Measurements from ENCODE around the gene NFIB. TPM values are rescaled to one million over a fixed set of nuclear protein-coding genes. Genes with fewer than 3 reads are reported as not detected.

Gene NFIB
- total RNA-seq, 1 donor from 2014 or later: 9.4 TPM

- TF ChIP-seq CTCF (IDR thresholded peaks at IDR 0.05; ENCODE audit: insufficient read depth, low read depth, low read length) (no peak), EZH2 (IDR thresholded peaks at IDR 0.05; ENCODE audit: insufficient read depth, low read length) (no peak)
- peak overlapping the region; percentile 50 for H3K27ac Mint-ChIP-seq (ENCODE audit: unreplicated experiment)
- H3K36me3 Mint-ChIP-seq (ENCODE audit: low read depth, unreplicated experiment): no peaks in the 10 kb centered on the region
- no peak for FAIRE-seq
- peak; percentile 72 for DNase-seq (ENCODE audit: low read depth)
- Histone ChIP-seq H3K27ac (ENCODE audit: low read depth, low read length) (no peak overlapping the region), H3K9ac (ENCODE audit: low read length) (no peak overlapping the region), H2AFZ (ENCODE audit: low read depth, low read length) (no peak overlapping the region), H3K79me2 (ENCODE audit: insufficient read depth, low read length) (peaks cover 65% of the 10 kb centered on the region), H3K4me3 (ENCODE audit: insufficient read depth, low read depth, low read length) (no peak overlapping the region), H3K4me2 (ENCODE audit: low read length) (peak overlapping the region; percentile 0), H3K9me3 (ENCODE audit: insufficient read depth, low read depth, low read length) (no peaks in the 10 kb centered on the region), H4K20me1 (ENCODE audit: insufficient read depth, low read length) (peaks cover 3% of the 10 kb centered on the region), H3K4me1 (ENCODE audit: insufficient read depth, low read length) (peaks cover 30% of the 10 kb centered on the region), H3K36me3 (ENCODE audit: insufficient read depth, low read length) (no peaks in the 10 kb centered on the region), H3K27me3 (ENCODE audit: insufficient read depth, low read length) (no peaks in the 10 kb centered on the region)
- H3K4me3 Mint-ChIP-seq (ENCODE audit: unreplicated experiment): no peak overlapping the region
- H3K4me1 Mint-ChIP-seq (ENCODE audit: low read depth, unreplicated experiment): peaks cover 24% of the 10 kb centered on the region
- H3K9me3 Mint-ChIP-seq (ENCODE audit: unreplicated experiment): no peaks in the 10 kb centered on the region
- H3K27me3 Mint-ChIP-seq (ENCODE audit: low read depth, unreplicated experiment): no peaks in the 10 kb centered on the region
These were observed 94.1 kb downstream of the NFIB start for GRCh38 chr9:14219850-14220249.

- peaks cover 30% of the 10 kb centered on the region for H3K4me1 ChIP-seq (ENCODE audit: insufficient read depth, low read length)
- H3K4me1 Mint-ChIP-seq (ENCODE audit: low read depth, unreplicated experiment): peaks cover 24% of the 10 kb centered on the region
- TF ChIP-seq EZH2 (IDR thresholded peaks at IDR 0.05; ENCODE audit: insufficient read depth, low read length) (no peak), CTCF (IDR thresholded peaks at IDR 0.05; ENCODE audit: insufficient read depth, low read depth, low read length) (no peak)
These were observed 95.7 kb downstream of the NFIB start for GRCh38 chr9:14218253-14218652.

GRCh38 chr9:14216612-14217194 is 97.2 kb downstream of the NFIB start:
- Histone ChIP-seq H3K79me2 (ENCODE audit: insufficient read depth, low read length) (peaks cover 69% of the 10 kb centered on the region), H3K4me2 (ENCODE audit: low read length) (no peak overlapping the region), H3K9me3 (ENCODE audit: insufficient read depth, low read depth, low read length) (no peaks in the 10 kb centered on the region), H3K27me3 (ENCODE audit: insufficient read depth, low read length) (no peaks in the 10 kb centered on the region), H3K27ac (ENCODE audit: low read depth, low read length) (no peak overlapping the region), H3K9ac (ENCODE audit: low read length) (no peak overlapping the region), H2AFZ (ENCODE audit: low read depth, low read length) (no peak overlapping the region), H4K20me1 (ENCODE audit: insufficient read depth, low read length) (peaks cover 3% of the 10 kb centered on the region), H3K4me1 (ENCODE audit: insufficient read depth, low read length) (peaks cover 32% of the 10 kb centered on the region), H3K4me3 (ENCODE audit: insufficient read depth, low read depth, low read length) (no peak overlapping the region), H3K36me3 (ENCODE audit: insufficient read depth, low read length) (no peaks in the 10 kb centered on the region)
- Mint-ChIP-seq H3K27me3 (ENCODE audit: low read depth, unreplicated experiment) (no peaks in the 10 kb centered on the region), H3K4me1 (ENCODE audit: low read depth, unreplicated experiment) (peaks cover 24% of the 10 kb centered on the region), H3K27ac (ENCODE audit: unreplicated experiment) (no peak overlapping the region), H3K4me3 (ENCODE audit: unreplicated experiment) (no peak overlapping the region), H3K36me3 (ENCODE audit: low read depth, unreplicated experiment) (no peaks in the 10 kb centered on the region), H3K9me3 (ENCODE audit: unreplicated experiment) (no peaks in the 10 kb centered on the region)
- DNase-seq (ENCODE audit: low read depth) (no peak), FAIRE-seq (no peak)
- no peak for TF ChIP-seq CTCF (IDR thresholded peaks at IDR 0.05; ENCODE audit: insufficient read depth, low read depth, low read length)

More at GRCh38 chr9:14218253-14218652, 95.7 kb downstream of the NFIB start:
- H3K9me3 Mint-ChIP-seq (ENCODE audit: unreplicated experiment): no peaks in the 10 kb centered on the region
- Histone ChIP-seq H3K36me3 (ENCODE audit: insufficient read depth, low read length) (no peaks in the 10 kb centered on the region), H3K27ac (ENCODE audit: low read depth, low read length) (no peak overlapping the region), H3K79me2 (ENCODE audit: insufficient read depth, low read length) (peaks cover 67% of the 10 kb centered on the region), H3K4me2 (ENCODE audit: low read length) (no peak overlapping the region), H3K27me3 (ENCODE audit: insufficient read depth, low read length) (no peaks in the 10 kb centered on the region), H3K9me3 (ENCODE audit: insufficient read depth, low read depth, low read length) (no peaks in the 10 kb centered on the region), H3K9ac (ENCODE audit: low read length) (no peak overlapping the region), H3K4me3 (ENCODE audit: insufficient read depth, low read depth, low read length) (no peak overlapping the region), H4K20me1 (ENCODE audit: insufficient read depth, low read length) (peaks cover 3% of the 10 kb centered on the region), H2AFZ (ENCODE audit: low read depth, low read length) (no peak overlapping the region)
- H3K27ac Mint-ChIP-seq (ENCODE audit: unreplicated experiment): no peak overlapping the region
- H3K4me3 Mint-ChIP-seq (ENCODE audit: unreplicated experiment): no peak overlapping the region
- H3K36me3 Mint-ChIP-seq (ENCODE audit: low read depth, unreplicated experiment): no peaks in the 10 kb centered on the region
- DNase-seq (ENCODE audit: low read depth): no peak
- FAIRE-seq: no peak
- H3K27me3 Mint-ChIP-seq (ENCODE audit: low read depth, unreplicated experiment): no peaks in the 10 kb centered on the region
